ENCODE measurements around the gene PPL.

DNA sequence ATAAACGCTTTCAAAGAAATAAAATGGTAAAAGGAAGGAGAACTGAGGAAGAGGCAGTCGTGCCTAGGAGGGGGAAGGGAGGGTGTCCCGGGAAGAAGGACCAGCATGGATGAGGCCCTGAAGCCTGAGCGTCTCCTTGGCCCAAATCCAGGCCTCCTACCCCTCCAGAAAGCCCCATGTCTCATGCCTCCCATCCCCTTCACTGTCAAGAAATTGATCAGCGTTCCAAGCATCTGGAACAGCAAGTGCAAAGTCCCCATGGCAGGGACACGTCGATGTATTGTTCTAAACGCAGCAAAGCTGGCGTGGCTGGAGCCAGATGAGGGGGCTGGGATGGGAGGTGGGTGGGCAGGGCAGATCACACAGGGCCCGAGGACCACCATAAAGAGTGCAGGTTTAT is 43.7 kb upstream of the PPL start:
- TF ChIP-seq ATF2 (IDR thresholded peaks at IDR 0.05; ENCODE audit: low read length) (no peak), TAF7 (optimal IDR thresholded peaks at IDR 0.05; ENCODE audit: borderline replicate concordance, low read depth, low read length) (no peak), JUND (IDR thresholded peaks at IDR 0.05; ENCODE audit: low read length) (no peak), CTCF (IDR thresholded peaks at IDR 0.05; ENCODE audit: control extremely low read depth in 1 of 3, insufficient read depth in 1 of 3, low read depth in 1 of 3, low read length in 3 of 3) (no peak), EZH2 (IDR thresholded peaks at IDR 0.05; ENCODE audit: low read depth, low read length, severe bottlenecking) (no peak), JUN (IDR thresholded peaks at IDR 0.05; ENCODE audit: low read depth, low read length) (no peak), MAFK (IDR thresholded peaks at IDR 0.05; ENCODE audit: low read depth, low read length) (no peak), TBP (IDR thresholded peaks at IDR 0.05; ENCODE audit: low read depth, low read length) (no peak), POLR2A (IDR thresholded peaks at IDR 0.05; ENCODE audit: control extremely low read depth in 1 of 2, low read depth in 2 of 2, low read length in 2 of 2) (no peak), EP300 (IDR thresholded peaks at IDR 0.05; ENCODE audit: borderline replicate concordance in 1 of 2, low read depth in 2 of 2, low read length in 2 of 2) (no peak)

All from H1 (cell line).